Cardiac fibroblast (primary cell): ENCODE results near the gene TP53I13.

Source experiments
- DNase-seq, 2 donors: peaks; one replicate each; pipeline versions ENCODE4 v3.0.0 to v3.0.0-alpha.2; 2010; ENCODE audit warnings: low read depth in 2 of 2
- H3K4me3 ChIP-seq, 2 donors: replicated peaks in 1 of 2; 1 replicate in 1 of 2; 2 replicates in 1 of 2; pipeline ENCODE4 v1.5.1; 2011; ENCODE audit warnings: low read depth in 2 of 2, low read length in 2 of 2, mild to moderate bottlenecking in 2 of 2, moderate library complexity in 1 of 2
- TF ChIP-seq, protein P1 (sequence below): IDR thresholded peaks from one replicate; pipeline ENCODE4 v1.5.1; 2011; ENCODE audit warnings: low read depth, mild to moderate bottlenecking, low read length, inconsistent platforms

Gene TP53I13

DNA sequence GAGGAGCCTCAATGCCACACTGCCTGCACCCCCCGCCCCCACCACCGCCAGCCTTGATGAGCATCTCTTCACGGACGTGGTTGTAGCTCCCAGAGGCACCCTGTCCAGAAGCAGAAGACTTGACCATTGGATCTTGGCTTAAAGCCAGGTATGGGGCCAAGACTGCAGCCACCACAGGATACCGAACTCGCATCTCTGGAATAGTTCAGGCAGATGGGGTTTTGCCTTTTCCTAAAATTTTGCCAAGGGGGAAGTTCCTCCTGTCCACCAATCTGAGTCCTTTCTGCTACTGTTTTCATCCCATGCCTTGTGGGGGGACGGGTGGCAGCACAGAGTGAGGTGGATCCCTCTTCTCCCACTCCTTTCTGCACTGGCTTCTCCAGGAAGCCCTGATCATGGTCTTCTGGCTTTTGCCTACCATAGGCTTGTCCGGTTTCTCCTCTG lies 53.3 kb downstream of the TP53I13 start:
- peak; percentile 22 to 42 for DNase-seq
- TF ChIP-seq, protein P1, sequence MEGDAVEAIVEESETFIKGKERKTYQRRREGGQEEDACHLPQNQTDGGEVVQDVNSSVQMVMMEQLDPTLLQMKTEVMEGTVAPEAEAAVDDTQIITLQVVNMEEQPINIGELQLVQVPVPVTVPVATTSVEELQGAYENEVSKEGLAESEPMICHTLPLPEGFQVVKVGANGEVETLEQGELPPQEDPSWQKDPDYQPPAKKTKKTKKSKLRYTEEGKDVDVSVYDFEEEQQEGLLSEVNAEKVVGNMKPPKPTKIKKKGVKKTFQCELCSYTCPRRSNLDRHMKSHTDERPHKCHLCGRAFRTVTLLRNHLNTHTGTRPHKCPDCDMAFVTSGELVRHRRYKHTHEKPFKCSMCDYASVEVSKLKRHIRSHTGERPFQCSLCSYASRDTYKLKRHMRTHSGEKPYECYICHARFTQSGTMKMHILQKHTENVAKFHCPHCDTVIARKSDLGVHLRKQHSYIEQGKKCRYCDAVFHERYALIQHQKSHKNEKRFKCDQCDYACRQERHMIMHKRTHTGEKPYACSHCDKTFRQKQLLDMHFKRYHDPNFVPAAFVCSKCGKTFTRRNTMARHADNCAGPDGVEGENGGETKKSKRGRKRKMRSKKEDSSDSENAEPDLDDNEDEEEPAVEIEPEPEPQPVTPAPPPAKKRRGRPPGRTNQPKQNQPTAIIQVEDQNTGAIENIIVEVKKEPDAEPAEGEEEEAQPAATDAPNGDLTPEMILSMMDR, result no peak
- H3K4me3 ChIP-seq, result peak overlapping the region; percentile 72 to 76
